HG03095 (cell line): Measurements from ENCODE around the gene JAG2.

Source experiments
- ATAC-seq: cut with Tn5 transposase; IDR thresholded peaks from one replicate; pipeline ENCODE4 v1.9.1; 2021; ENCODE audit warnings: moderate library complexity; ENCODE audit not compliant: unreplicated experiment

Gene JAG2

DNA sequence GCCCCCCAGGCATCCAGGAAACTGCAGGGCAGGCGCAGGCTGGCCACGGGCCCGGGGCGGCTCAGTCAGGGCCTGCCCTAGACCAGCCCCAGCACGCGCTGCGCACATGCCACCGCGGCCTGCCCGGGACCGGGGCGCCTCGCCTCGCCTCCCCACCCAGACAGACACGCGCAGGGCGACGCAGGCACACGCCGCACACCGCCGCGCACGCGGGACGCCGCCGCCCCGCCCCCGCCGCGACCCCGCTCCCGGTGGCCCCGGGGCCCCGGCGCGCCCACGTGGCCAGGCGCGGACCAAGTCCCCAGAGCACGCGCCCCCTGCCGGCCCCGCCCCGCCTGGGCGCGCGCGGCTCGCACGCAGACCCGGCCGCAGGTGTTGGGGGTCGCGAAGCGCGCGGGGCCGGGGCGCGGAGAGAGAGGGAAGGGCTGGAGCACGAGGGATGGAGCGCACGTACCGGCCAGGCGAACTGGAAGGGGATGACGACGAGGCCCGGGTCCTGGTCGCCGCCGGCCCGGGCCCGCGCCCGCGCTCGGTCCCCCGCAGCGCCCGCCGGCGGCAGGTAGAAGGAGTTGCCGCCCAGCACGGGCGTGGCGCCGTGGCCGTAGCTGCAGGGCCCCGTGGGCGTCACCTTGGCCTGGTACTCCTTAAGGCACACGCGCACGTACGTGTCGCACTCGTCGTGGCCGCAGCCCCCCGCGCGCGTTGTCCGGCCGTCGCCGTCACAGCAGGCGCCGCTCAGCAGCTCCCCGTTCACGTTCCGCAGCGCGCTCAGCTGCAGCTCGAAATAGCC is 1.1 kb downstream of the JAG2 start:
- ATAC-seq: no peak

GRCh38 chr14:105166571-105167302 is 1.8 kb downstream of the JAG2 start:
- ATAC-seq: no peak

DNA sequence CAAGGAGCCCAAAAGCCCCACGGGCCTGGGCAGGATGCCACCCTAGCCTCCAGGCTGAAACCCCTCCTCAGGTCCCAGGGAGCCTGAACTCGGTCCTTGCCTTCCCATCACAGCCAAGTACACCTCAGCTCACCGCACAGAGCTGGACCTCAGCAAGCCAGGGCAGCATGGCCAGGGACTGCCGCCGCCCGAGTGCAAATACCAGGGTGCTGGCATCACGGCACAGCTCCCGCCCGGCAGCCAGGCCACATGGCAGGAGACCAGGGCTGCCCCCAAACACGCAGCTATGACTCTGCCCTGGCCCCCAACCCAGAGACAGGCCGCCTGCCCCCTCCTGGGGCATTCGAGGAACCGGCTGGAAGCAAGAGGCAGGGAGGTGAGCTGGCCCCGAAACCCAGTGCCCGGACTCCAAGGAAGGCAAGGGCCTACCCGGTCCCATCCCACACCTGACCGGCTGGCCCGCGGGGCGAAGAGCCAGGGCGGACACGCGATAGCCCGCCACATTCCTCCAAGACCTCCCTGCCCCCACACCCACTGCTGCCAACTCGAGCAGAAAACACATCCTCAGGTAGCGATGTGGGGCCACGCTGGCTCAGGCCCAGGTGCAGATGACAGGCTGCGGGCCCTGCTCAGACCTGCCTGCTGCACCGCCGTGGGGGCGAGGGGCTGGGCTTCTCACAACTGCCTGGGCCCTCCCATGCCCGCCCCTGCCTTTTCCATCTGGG is 2.7 kb downstream of the JAG2 start:
- ATAC-seq: no peak

DNA sequence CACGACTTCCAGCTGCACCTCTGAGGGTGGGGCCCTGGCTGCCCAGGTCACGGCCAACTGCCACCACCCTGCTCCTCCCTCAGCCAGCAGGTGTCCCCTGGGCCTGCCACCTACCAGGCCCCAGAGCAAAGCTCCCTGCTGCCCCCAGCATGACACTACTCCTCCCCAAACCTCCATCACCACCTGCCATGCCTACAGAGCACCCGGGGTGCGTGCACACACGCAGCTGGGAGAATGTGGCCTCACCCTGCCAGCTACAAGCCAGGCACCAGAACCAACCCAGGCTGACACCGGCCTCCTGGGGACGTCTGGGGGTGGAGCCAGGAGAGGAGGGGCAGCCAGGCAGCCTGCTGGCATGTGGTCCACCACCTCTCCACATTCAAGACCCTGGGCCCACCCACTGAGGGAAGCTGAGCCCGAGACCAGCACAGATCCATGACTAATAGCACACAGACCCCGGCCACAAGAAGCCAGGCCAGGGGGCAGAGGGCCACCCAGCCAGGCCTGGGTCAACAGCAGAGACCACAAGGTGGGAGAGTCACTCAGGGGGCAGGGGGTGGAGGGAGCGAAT is 3.4 kb downstream of the JAG2 start:
- no peak for ATAC-seq

- ATAC-seq: no peak
Measured at GRCh38 chr14:105163040-105163742, 5.4 kb downstream of the JAG2 start.

- no peak for ATAC-seq
Measured at GRCh38 chr14:105162669-105162979, 6.0 kb downstream of the JAG2 start.

DNA sequence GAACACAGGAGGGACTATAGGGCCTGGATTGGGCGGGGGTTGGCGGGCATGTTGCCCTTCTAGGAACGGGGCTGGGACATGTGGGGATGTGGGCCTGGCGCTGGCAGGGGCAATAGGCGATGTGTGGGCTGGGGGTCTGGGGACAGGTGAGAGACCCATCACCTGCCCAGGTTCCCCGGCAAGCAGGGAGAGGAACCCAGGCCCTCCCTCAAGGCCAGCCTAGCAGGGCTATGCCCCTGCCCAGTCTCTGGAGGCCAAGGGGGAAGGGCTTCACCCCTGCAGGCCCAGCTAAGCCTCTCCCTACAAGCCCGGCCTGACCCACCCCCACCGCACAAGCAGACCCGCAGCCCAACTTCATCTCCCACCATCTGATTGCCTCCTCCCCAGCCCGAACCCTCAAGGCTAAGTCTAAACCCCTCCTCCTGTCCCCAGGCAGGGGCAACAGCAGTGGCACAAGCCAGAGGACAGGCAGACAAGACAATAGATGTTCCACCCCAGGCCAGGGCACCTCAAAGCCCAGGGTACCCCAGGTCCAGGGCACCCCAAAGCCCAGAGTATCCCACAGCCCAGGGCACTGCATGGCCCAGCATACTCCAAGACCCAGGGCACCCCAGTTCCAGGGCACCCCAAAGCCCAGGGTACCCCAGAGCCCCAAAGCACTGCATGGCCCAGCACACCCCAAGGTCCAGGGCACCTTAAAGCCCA is 6.5 kb downstream of the JAG2 start:
- ATAC-seq: no peak

- no peak for ATAC-seq
Measured at GRCh38 chr14:105161309-105161708, 7.3 kb downstream of the JAG2 start.

- no peak for ATAC-seq
Measured at GRCh38 chr14:105160776-105161175, 7.8 kb downstream of the JAG2 start.

- ATAC-seq: no peak
Measured at GRCh38 chr14:105159344-105159743, 9.2 kb downstream of the JAG2 start.

DNA sequence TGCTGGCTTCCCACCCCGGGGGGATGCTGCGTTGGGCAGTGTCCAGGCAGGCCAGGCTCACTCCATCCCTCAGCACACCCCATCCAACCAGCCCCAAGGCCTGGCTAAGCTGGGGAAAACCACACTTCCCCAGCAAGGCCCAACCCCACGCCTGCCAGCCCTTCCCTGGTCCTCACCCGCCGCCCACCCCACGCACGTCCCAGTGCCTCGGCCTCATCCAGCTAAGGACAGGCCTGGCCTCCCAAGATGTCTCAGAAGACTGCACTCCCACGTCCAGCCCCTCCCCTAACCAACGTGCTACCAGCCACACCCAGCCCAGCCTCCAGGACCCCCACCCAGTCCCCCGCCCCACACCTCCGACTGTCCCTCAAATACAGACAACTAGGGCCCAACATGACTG is 9.8 kb downstream of the JAG2 start:
- no peak for ATAC-seq

DNA sequence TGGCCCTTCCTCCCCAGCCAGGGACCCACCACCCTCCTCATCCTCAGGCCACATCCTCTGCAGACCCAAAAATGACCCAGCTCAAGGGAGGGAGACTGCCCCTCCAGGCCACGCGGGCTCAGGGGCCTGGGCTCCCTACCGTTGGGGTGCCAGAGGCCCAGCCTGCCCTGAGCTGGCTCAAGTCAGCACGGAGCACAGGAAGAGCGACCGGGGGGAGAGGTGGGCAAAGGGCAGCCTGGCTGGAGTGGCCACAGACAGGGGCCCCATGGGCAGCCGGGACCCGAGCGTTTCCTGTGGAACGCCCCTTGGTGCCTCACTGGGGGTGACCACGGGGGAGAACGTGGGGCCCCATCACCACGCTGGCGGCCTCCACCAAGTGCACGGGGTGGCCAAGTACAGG is 10.7 kb downstream of the JAG2 start:
- ATAC-seq: no peak

GRCh38 chr14:105156414-105157375 is 11.9 kb downstream of the JAG2 start:
- ATAC-seq: no peak

DNA sequence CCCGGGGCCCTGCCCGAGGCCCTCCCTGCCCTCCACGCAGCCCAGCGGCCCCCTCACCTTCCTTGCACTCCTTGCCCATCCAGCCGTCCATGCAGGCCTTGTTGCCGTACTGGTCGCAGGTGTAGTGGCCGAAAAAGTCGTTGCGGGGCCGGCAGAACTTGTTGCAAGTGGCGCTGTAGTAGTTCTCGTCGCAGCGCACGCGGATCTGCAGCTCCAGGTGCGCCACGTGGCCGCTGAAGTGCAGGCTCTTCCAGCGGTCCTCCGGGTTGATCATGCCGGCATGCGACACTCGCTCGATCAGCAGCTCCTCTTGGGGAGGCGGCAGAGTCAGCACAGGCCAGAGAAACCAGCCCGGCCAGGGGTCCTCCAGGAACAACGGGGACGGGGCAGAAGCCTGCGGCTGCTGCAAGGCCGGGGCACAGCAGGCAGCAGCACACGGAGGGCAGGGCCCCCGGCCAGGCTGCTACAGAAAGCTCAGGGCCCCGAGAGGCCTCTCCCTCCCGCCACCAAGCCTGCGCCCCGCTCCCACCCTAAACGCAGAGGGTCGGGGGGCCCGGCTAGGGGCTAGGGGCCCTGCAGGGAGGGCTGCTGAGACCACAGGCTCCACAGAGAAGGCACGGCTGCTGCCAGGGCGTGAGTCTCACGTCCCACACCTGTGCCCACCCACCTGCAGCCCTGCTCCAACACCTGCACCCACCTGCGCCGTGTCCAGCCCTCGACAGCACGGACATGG is 12.7 kb downstream of the JAG2 start:
- ATAC-seq: no peak

DNA sequence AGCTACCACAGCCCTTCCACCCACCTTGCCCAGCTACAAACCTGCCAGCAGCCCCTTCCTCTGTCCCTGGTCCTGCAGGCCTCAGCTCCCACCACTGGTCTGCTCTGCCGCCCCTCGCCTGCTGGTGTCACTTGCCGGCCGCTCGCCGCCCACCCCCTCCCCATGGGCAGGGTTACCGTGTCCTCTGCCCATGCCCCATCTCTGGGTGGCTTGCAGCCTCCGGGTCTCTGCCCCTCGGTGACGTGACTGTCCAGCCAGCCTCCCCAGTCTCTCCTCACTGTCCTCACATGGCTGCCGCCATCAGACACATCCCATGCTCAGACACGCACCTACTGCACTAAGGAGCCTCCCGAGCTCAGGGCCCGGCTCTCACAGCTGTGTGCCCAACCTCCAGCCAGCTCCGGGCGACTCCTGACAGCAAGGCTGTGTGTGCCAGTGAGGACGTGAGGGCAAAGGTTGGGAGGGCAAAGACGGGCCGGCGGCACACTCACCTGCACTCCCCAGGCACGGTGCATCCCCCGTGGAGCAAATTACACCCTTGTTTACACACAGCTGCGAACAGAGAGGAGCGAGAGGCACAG is 13.4 kb downstream of the JAG2 start:
- no peak for ATAC-seq

DNA sequence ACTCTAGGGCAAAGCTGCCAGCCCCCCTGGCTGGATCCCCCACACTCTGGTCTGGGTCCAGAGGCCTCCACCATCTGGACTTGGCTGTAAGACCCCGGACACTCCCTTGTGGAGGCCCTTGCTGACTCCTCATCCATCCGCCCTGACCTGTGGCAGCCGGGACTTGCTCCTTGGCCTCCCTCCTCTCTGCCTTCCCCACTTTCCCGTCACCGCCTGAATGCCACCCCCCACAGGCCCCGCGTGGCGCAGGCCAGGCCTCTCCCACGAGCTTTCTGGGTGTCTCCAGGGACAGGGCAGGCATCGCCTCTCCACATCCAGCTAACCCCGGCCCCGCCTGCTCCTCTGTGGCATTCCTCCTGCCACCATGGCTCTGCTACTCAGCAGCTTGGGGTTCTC is 14.1 kb downstream of the JAG2 start:
- ATAC-seq: no peak

DNA sequence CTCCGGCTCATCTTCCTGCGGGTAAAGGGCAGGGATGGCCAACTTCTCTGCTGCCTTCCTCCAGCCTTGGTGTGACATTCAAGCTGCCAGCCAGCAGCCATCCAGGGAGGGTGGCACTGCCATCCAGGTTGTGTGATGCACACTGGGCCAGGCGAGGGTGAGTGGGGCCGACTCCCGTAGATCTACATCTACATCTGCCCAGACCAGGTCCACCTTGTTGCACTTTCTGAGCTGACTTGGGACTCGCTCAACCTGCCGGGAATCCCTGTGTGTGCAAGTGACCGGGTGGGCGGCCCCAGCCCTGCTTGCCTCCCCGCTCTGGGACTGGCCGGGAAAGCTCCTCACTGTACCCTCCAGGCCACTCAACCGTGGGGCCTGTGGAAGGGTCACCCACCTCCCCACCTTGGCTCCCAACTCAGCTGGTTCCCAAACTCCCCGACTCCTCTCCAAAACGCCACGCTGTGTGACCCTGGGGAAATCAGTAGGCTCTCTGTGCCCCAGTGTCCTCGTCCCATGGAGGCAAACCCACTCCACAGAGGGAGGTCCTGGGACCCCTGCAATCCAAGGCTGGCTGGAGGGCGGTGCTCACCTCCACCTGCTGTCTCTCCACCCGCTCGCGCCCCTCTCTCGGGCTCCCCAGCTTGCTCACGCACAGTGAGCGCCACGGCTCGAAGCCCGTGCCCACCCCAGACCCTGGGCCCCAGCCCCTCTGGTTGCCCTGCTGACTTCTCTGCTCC is 14.7 kb downstream of the JAG2 start:
- ATAC-seq: no peak

DNA sequence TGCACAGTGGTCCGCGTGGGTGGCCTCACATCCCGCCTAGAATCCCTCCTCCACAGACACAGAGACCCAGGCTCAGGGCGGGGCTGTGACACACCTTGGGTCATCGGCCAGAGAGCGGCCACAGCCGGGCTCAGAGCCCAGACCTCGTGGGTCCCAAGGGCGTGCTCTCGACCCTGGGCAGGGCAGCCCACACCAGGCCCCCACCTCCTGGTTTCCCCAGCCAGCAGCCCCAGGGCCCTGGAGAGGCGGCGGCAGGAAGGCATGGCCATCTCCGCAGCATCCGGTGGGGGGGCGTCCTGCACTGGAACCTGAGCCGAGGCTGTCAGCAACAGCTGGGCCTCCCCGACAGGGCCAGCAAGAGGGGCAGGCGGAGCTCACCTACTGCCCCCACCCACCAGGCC is 15.2 kb downstream of the JAG2 start:
- ATAC-seq: no peak
